Neutrophil (primary cell): ENCODE results near the gene RIMS1.

Experiments used
- H3K27ac ChIP-seq: fragments of 200-600 bp; sonication (generic); 2 replicates; pipeline ENCODE4 v1.5.1; 2016; ENCODE audit warnings: mild to moderate bottlenecking, moderate library complexity
- H3K27me3 ChIP-seq: fragments of 200-600 bp; sonication (generic); 2 replicates; pipeline ENCODE4 v1.6.0; 2016; ENCODE audit warnings: mild to moderate bottlenecking
- H3K36me3 ChIP-seq: fragments of 200-600 bp; sonication (generic); 2 replicates; pipeline ENCODE4 v1.5.1; 2017
- H3K4me1 ChIP-seq, 2 experiments: fragments of 200-600 bp in 1 of 2; sonication (generic) in 1 of 2; 1 replicate in 1 of 2; 2 replicates in 1 of 2; pipeline versions ENCODE4 v1.5.1 to v1.6.1; 2013 to 2016; ENCODE audit warnings: low read depth in 1 of 2, low read length in 1 of 2, mild to moderate bottlenecking in 1 of 2, moderate library complexity in 1 of 2; ENCODE audit not compliant: control insufficient read depth in 1 of 2, insufficient read depth in 1 of 2
- H3K4me3 ChIP-seq, 2 experiments: fragments of 200-600 bp in 1 of 2; sonication (generic) in 1 of 2; 1 replicate in 1 of 2; 2 replicates in 1 of 2; pipeline ENCODE4 v1.5.1; 2013 to 2016; ENCODE audit warnings: low read depth in 1 of 2, low read length in 1 of 2, mild to moderate bottlenecking in 1 of 2, moderate library complexity in 1 of 2
- H3K9me3 ChIP-seq: fragments of 200-600 bp; sonication (generic); 2 replicates; pipeline ENCODE4 v1.5.1; 2016
- CTCF ChIP-seq: fragments of 200-600 bp; sonication (generic); IDR thresholded peaks from 2 replicates; pipeline ENCODE4 v1.5.1; 2016; ENCODE audit warnings: antibody characterized with exemption

RIMS1 gene

DNA sequence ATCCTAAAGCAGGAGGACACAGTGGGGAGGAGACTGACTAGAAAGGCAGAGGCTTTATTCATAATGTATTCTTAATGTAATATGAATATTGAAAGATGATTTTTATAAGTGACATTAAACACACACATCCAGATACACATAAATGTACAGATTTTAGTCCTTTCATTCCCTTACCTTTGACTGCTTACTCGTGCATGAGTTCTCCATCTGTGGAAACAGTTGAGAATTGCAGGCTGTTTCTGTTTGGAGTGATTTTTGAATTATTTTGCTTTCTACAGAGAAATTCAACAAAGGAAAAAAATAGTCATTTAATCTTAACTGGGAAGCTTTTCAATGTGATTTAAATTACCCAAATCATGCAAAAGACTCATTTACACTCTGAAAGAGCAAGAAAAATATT, 136.5 kb downstream of the RIMS1 start:
- no peak overlapping the region for H3K4me3 ChIP-seq
- H3K9me3 ChIP-seq = no peaks in the 10 kb centered on the region
- H3K36me3 ChIP-seq = no peaks in the 10 kb centered on the region
- no peaks in the 10 kb centered on the region for H3K4me1 ChIP-seq
- no peak for TF ChIP-seq CTCF
- H3K27ac ChIP-seq = no peak overlapping the region
- H3K27me3 ChIP-seq = no peaks in the 10 kb centered on the region

- Histone ChIP-seq H3K27ac (no peak overlapping the region), H3K27me3 (no peaks in the 10 kb centered on the region), H3K9me3 (no peaks in the 10 kb centered on the region), H3K4me1 (no peaks in the 10 kb centered on the region), H3K36me3 (no peaks in the 10 kb centered on the region), H3K4me3 (no peak overlapping the region)
- TF ChIP-seq CTCF = no peak
Observed at GRCh38 chr6:72031471-72031870, 145.1 kb downstream of the RIMS1 start.

GRCh38 chr6:72032086-72032485, 145.7 kb downstream of the RIMS1 start:
- no peak overlapping the region for H3K27ac ChIP-seq
- TF ChIP-seq CTCF = no peak
- H3K4me1 ChIP-seq = no peaks in the 10 kb centered on the region
- no peaks in the 10 kb centered on the region for H3K9me3 ChIP-seq
- no peaks in the 10 kb centered on the region for H3K36me3 ChIP-seq
- no peak overlapping the region for H3K4me3 ChIP-seq
- H3K27me3 ChIP-seq = no peaks in the 10 kb centered on the region

DNA sequence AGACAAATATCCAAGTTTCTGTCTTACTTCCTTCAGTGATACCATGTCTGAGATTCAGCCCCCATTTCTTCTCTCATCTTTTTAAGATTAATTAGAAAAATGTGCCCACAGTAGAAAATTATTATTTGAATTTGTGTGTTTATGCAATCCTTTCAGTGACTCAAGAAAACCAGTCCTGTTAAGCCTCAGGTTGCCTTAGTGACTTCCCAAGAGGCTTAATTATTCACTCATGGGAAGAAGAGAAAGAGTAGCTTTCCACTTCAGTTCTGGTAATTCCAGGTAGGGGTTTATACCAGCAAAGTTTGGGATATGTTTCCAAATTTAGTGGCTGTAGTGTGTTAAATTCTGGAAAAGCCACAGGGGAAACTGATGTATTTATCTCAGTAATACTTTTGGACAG, 149.1 kb downstream of the RIMS1 start:
- H3K27me3 ChIP-seq = no peaks in the 10 kb centered on the region
- no peak overlapping the region for H3K4me3 ChIP-seq
- no peaks in the 10 kb centered on the region for H3K4me1 ChIP-seq
- TF ChIP-seq CTCF = no peak
- H3K9me3 ChIP-seq = no peaks in the 10 kb centered on the region
- no peaks in the 10 kb centered on the region for H3K36me3 ChIP-seq
- H3K27ac ChIP-seq = no peak overlapping the region

GRCh38 chr6:72035966-72036365, 149.6 kb downstream of the RIMS1 start:
- Histone ChIP-seq H3K27ac (no peak overlapping the region), H3K4me1 (no peaks in the 10 kb centered on the region), H3K9me3 (no peaks in the 10 kb centered on the region), H3K4me3 (no peak overlapping the region), H3K27me3 (no peaks in the 10 kb centered on the region), H3K36me3 (no peaks in the 10 kb centered on the region)
- no peak for TF ChIP-seq CTCF

DNA sequence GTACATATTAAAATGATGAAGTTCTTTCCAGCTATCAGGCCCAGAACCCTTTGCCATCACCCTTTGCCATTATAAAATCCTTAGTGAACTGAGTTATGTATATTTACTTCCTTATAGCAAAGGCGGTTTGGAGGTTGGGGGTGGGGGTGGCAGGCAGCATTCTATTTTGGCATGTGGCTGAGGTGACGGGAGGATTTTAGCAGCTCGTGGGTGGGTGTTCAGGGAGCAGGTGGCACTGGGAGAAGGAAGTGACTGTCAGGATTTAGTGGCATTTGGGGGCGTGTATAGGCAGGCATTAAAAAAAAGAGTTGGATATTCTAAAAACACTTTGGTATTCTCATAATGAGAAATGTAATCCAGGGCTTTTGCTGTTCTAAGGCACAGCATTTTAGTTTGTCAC, 150.7 kb downstream of the RIMS1 start:
- Histone ChIP-seq H3K27me3 (no peaks in the 10 kb centered on the region), H3K4me1 (no peaks in the 10 kb centered on the region), H3K36me3 (no peaks in the 10 kb centered on the region), H3K4me3 (no peak overlapping the region), H3K27ac (no peak overlapping the region), H3K9me3 (no peaks in the 10 kb centered on the region)
- no peak for TF ChIP-seq CTCF
